CD14-positive monocyte (primary cell): ENCODE data around the gene HIVEP3. TPM values are rescaled to one million over a fixed set of nuclear protein-coding genes. Genes with fewer than 3 reads are reported as not detected.
A peak's percentile ranks its signal among the peaks of the same experiment; 100 is the strongest.

Source experiments
- DNase-seq, 3 donors: peaks; one replicate each; pipeline ENCODE4 v3.0.0-alpha.2; 2011 to 2022
- H2AFZ ChIP-seq: 2 replicates; pipeline ENCODE4 v1.6.0; 2012; ENCODE audit warnings: mild to moderate bottlenecking, low read depth, low read length, inconsistent platforms; ENCODE audit not compliant: insufficient read depth, poor library complexity, severe bottlenecking
- H3K27ac ChIP-seq, 2 donors: 1 replicate in 1 of 2; 2 replicates in 1 of 2; pipeline ENCODE4 v1.5.1; 2012 to 2013; ENCODE audit warnings: low read length in 2 of 2, control low read depth in 1 of 2, inconsistent platforms in 1 of 2, low read depth in 1 of 2, mild to moderate bottlenecking in 1 of 2
- H3K27me3 ChIP-seq, 2 donors: one replicate each; pipeline versions ENCODE4 v1.6.0 to v1.6.1; 2011 to 2013; ENCODE audit warnings: low read length in 2 of 2; ENCODE audit not compliant: control insufficient read depth in 2 of 2, insufficient read depth in 2 of 2
- H3K36me3 ChIP-seq, 2 donors: replicated peaks in 1 of 2; 1 replicate in 1 of 2; 2 replicates in 1 of 2; pipeline versions ENCODE4 v1.5.1 to v1.6.1; 2012 to 2013; ENCODE audit warnings: low read length in 2 of 2, control low read depth in 1 of 2, inconsistent platforms in 1 of 2, mild to moderate bottlenecking in 1 of 2; ENCODE audit not compliant: insufficient read depth in 2 of 2, control insufficient read depth in 1 of 2
- H3K4me1 ChIP-seq, 2 donors: 1 replicate in 1 of 2; 2 replicates in 1 of 2; pipeline versions ENCODE4 v1.5.1 to v1.6.1; 2012 to 2013; ENCODE audit warnings: low read length in 2 of 2, control low read depth in 1 of 2, inconsistent platforms in 1 of 2, mild to moderate bottlenecking in 1 of 2, moderate library complexity in 1 of 2; ENCODE audit not compliant: insufficient read depth in 2 of 2, control insufficient read depth in 1 of 2
- H3K4me2 ChIP-seq: replicated peaks from 2 replicates; pipeline ENCODE3; 2012; ENCODE audit warnings: low read length, moderate library complexity, mild to moderate bottlenecking; ENCODE audit not compliant: poor library complexity, severe bottlenecking; ENCODE audit errors: extremely low read depth
- H3K4me3 ChIP-seq, 3 experiments: fragments of 200-600 bp in 1 of 3; sonication (generic) in 1 of 3; replicated peaks in 1 of 3; 1 replicate in 2 of 3; 2 replicates in 1 of 3; pipeline ENCODE4 v1.5.1; 2011 to 2013; ENCODE audit warnings: low read length in 3 of 3, mild to moderate bottlenecking in 3 of 3, control low read depth in 2 of 3, low read depth in 2 of 3, inconsistent platforms in 1 of 3, moderate library complexity in 1 of 3
- H3K79me2 ChIP-seq: 2 replicates; pipeline ENCODE4 v1.6.0; 2012; ENCODE audit warnings: mild to moderate bottlenecking, control low read depth, inconsistent platforms, low read length, moderate library complexity; ENCODE audit not compliant: insufficient read depth
- H3K9ac ChIP-seq: 2 replicates; pipeline ENCODE4 v1.6.0; 2017; ENCODE audit warnings: low read length, mild to moderate bottlenecking; ENCODE audit not compliant: insufficient read depth, poor library complexity, severe bottlenecking
- H3K9me3 ChIP-seq, 2 donors: replicated peaks in 1 of 2; 1 replicate in 1 of 2; 2 replicates in 1 of 2; pipeline versions ENCODE4 v1.5.1 to v1.6.1; 2012 to 2013; ENCODE audit warnings: low read length in 2 of 2, control low read depth in 1 of 2; ENCODE audit not compliant: control insufficient read depth in 1 of 2, insufficient read depth in 1 of 2
- H4K20me1 ChIP-seq: 2 replicates; pipeline ENCODE4 v1.6.0; 2012; ENCODE audit warnings: mild to moderate bottlenecking, low read length, control low read depth, moderate library complexity; ENCODE audit not compliant: insufficient read depth
- H3K27ac Mint-ChIP-seq, 7 donors: one replicate each; pipeline ENCODE4 v1.8.0; 2020; ENCODE audit warnings: mild to moderate bottlenecking in 7 of 7, mixed read lengths in 7 of 7, moderate library complexity in 6 of 7, inconsistent platforms in 2 of 7
- H3K27me3 Mint-ChIP-seq, 3 donors: one replicate each; pipeline ENCODE4 v1.8.0; 2021 to 2022; ENCODE audit warnings: low read depth in 3 of 3, mild to moderate bottlenecking in 3 of 3, mixed read lengths in 3 of 3, moderate library complexity in 3 of 3, inconsistent platforms in 1 of 3
- H3K36me3 Mint-ChIP-seq, 2 donors: one replicate each; pipeline ENCODE4 v1.8.0; 2020; ENCODE audit warnings: mixed read lengths in 2 of 2, inconsistent platforms in 1 of 2, mild to moderate bottlenecking in 1 of 2
- H3K4me1 Mint-ChIP-seq: one replicate; pipeline ENCODE4 v1.8.0; 2020; ENCODE audit warnings: mild to moderate bottlenecking, mixed read lengths
- H3K4me3 Mint-ChIP-seq, 2 donors: one replicate each; pipeline ENCODE4 v1.8.0; 2020; ENCODE audit warnings: mild to moderate bottlenecking in 2 of 2, mixed read lengths in 2 of 2, moderate library complexity in 1 of 2
- H3K9me3 Mint-ChIP-seq, 7 donors: one replicate each; pipeline ENCODE4 v1.8.0; 2020 to 2022; ENCODE audit warnings: mixed read lengths in 7 of 7, mild to moderate bottlenecking in 6 of 7, moderate library complexity in 6 of 7, inconsistent platforms in 2 of 7
- CTCF ChIP-seq: fragments of 200-600 bp; IDR thresholded peaks from one replicate; pipeline ENCODE4 v1.8.0; 2022; ENCODE audit warnings: antibody characterized with exemption, mild to moderate bottlenecking
- WGBS: methylation state at CpG from one replicate; pipeline ENCODE4 v1.1.5; 2013; ENCODE audit warnings: missing lambda C conversion rate; ENCODE audit not compliant: insufficient coverage; 5-methylcytosine and 5-hydroxymethylcytosine counted together
- intact Hi-C, 2 donors: fragments of 100-400 bp; cut with micrococcal nuclease; formaldehyde crosslinking; loops; one replicate each; pipeline versions ENCODE4 v1.15.0 to v1.15.1; 2023
- polyA plus RNA-seq, 3 donors: library from polyadenylated mRNA; depleted of rRNA in 1 of 3; unstranded in 2 of 3; stranded (reverse) in 1 of 3; fragments of 300-500 nt in 2 of 3; fragments of >200 nt in 1 of 3; fragmentation: Illumina TruSeq in 2 of 3; gene quantifications; 1 replicate in 2 of 3; 2 replicates in 1 of 3; pipeline ENCODE4 v1.2.3, GENCODE V29; 2012 to 2021

Gene HIVEP3
- polyA plus RNA-seq, 3 donors, result 1.2 to 3.7 (median 1.8) TPM

- peak overlapping the region in 1 of 7 donors; percentile 24 for H3K27ac Mint-ChIP-seq
- no peaks in the 10 kb centered on the region for H3K27me3 ChIP-seq
- TF ChIP-seq CTCF, result no peak
- H4K20me1 ChIP-seq, result no peaks in the 10 kb centered on the region
- no peaks in the 10 kb centered on the region for H3K79me2 ChIP-seq
- no peak overlapping the region for H3K9ac ChIP-seq
- H3K9me3 Mint-ChIP-seq, result no peaks in the 10 kb centered on the region
- no peaks in the 10 kb centered on the region for H3K9me3 ChIP-seq
- intact Hi-C loops, result no loop called here
- H3K27me3 Mint-ChIP-seq, result peaks cover 0 to 4% (median 1%) of the 10 kb centered on the region in 3 donors
- DNase-seq, result no peak
- no peak overlapping the region for H3K4me2 ChIP-seq
- peaks cover 9% of the 10 kb centered on the region in 2 donors for H3K4me1 ChIP-seq
- no peak overlapping the region for H3K27ac ChIP-seq
- H3K4me3 Mint-ChIP-seq, result no peak overlapping the region
- 100% methylated on average over 1 of the region's 3 CpGs for WGBS
- H3K4me3 ChIP-seq, result no peak overlapping the region
- peaks cover 12% of the 10 kb centered on the region for H3K4me1 Mint-ChIP-seq
- no peaks in the 10 kb centered on the region for H3K36me3 ChIP-seq
- no peaks in the 10 kb centered on the region for H3K36me3 Mint-ChIP-seq
- H2AFZ ChIP-seq, result no peak overlapping the region
Measured at GRCh38 chr1:41901551-41901950, 17.2 kb downstream of the HIVEP3 start.

DNA sequence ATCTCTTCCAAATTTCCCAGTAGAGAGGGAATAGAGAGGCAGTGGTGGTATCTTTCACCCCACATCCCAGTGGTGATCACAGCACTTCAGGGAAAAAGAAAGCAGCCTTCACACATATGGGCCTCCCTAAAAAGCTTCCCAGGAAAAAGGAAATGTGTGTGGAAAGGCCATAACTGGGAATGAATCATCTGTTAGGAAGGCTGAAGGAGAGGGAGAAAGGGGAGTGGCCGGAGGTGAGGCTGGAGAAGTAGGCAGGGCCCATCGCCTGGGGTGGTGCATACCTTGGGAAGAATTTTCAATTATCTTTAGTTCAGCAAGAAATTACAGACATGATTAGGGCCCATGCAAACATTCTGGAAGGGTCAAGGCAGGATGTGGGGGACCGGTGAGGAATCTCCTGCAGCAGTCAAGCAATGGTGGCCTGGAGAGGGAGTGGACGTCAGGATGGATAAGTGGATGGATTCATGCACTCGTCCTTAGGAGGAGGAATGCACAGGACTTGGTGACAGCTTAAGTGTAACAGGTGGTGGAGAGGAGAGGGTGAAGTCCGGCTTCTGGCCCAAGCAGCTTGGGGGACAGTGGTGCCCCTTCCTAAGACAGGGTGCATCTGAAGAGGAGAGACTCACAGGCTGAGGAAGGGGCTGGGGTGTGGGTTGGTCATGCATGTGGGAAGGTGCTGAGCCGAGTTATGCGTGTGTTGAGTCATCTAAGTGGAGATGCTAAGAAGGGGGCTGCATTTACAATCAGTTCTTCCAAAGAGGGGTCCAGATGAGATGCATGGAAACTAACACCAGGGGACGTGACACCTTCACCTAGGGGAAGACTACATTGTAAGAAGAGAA is 17.9 kb downstream of the HIVEP3 start:
- Mint-ChIP-seq H3K4me3 (no peak overlapping the region), H3K36me3 (no peaks in the 10 kb centered on the region), H3K27me3 (peaks cover 0 to 4% (median 1%) of the 10 kb centered on the region in 3 donors), H3K27ac (peak overlapping the region in 1 of 7 donors; percentile 24), H3K9me3 (no peaks in the 10 kb centered on the region), H3K4me1 (peaks cover 12% of the 10 kb centered on the region)
- no peaks in the 10 kb centered on the region for H3K27me3 ChIP-seq
- H3K9me3 ChIP-seq, result no peaks in the 10 kb centered on the region
- H3K36me3 ChIP-seq, result no peaks in the 10 kb centered on the region
- no peak for DNase-seq
- H3K4me1 ChIP-seq, result peaks cover 9% of the 10 kb centered on the region in 2 donors
- no peak overlapping the region for H3K4me2 ChIP-seq
- H3K79me2 ChIP-seq, result no peaks in the 10 kb centered on the region
- H3K9ac ChIP-seq, result no peak overlapping the region
- H3K27ac ChIP-seq, result no peak overlapping the region
- 95% methylated on average over 7 of the region's 9 CpGs for WGBS
- no peak overlapping the region for H2AFZ ChIP-seq
- intact Hi-C loops, result no loop called here
- H3K4me3 ChIP-seq, result no peak overlapping the region
- TF ChIP-seq CTCF, result no peak
- H4K20me1 ChIP-seq, result no peaks in the 10 kb centered on the region
